GM19099 (cell line): ENCODE data around the gene BRD4.

ENCODE experiments used
- POLR2A ChIP-seq: IDR thresholded peaks from 3 replicates; pipeline ENCODE4 v1.6.1; 2011; ENCODE audit warnings: low read depth; ENCODE audit not compliant: insufficient read length; ENCODE audit errors: extremely low read depth

The BRD4 gene

DNA sequence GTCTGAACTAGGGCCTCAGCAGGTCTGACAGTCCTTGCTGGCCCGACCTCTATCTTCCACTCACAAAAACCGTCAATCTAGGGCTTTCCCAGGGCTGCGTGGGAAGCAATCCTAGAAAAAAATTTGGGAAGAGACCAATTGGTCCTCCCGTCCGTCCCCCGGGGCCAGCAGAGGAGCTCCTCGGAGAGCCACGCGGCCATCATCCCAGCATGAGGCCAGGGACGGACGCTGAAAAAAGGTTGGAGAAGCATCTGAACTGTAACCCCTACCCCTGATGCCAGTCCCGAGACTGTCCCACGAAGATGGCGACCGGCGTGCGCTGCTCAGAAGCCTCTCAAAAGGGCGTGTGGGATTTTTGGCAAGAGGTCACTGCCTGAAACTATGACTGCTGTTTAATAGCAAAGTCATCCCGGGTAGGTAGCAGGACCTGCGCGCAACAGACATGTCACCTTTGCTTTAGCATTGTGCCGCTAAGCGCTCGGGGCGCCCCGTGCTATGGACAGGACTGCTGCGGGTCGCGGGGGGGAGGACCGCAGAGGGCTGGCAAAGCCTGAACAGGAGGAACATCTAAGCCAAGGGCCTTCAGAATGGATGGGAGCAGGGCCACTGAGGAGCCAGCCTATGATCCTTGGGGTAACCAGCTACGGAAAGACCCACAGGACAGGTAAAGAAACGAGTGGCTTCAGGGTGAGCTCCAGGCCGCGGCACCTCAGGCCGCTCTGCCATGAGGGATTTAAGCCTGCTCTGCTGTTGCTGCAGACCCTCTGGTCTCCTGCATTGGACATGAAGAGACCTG lies 36.7 kb upstream of the BRD4 start:
- no peak for TF ChIP-seq POLR2A

DNA sequence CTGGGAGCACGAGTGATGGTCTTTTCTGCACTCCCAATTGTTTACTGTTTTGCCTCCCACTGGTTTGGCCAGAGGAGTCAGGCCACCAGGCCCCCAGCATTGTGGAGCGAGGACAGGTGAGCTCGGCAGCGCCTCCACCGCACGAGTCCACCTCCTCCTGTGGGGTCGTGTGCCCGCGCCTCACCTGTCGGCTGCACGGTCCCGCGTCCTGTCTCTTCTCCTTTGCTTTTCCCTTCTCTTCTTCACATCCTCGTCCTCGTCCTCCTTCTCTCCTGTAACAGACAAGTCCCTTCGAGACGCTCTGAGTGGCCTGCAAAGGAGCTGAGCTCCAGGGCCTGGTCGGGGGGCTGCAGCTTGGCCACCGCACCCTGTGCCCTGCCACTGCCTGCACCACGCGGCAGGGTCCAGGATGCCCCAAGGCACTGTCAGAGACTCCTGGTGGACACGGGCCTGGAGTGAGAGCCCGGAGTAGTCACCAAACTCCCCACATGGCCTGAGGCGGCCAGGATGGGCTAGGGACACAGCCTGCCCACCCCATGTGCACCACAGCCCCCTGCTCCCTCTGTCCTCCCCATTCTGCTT lies 35.8 kb upstream of the BRD4 start:
- no peak for TF ChIP-seq POLR2A

- no peak for TF ChIP-seq POLR2A
These were observed 35.1 kb upstream of the BRD4 start for GRCh38 chr19:15367439-15367838.

GRCh38 chr19:15365264-15365663 lies 32.9 kb upstream of the BRD4 start:
- TF ChIP-seq POLR2A = no peak

GRCh38 chr19:15358918-15359317 lies 26.6 kb upstream of the BRD4 start:
- TF ChIP-seq POLR2A = no peak

DNA sequence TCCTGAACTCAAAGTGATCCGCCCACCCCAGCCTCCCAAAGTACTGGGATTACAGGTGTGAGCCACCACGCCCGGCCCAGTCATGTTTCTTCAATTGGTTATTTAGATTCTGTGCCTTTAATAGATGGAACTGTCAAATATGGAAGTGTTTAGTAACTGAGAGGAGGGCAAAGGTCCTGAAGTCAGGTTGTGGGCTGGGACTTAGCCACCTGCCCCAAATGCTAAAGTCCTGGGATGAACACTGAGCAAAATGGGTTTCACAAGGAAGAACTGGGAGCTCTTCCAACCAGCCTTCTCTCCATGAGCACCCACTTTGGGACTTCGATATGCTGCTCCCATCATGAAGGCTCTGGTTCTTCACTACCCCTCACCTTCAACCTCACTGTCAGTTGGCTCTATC lies 25.6 kb upstream of the BRD4 start:
- TF ChIP-seq POLR2A = no peak

GRCh38 chr19:15354566-15355296 lies 22.4 kb upstream of the BRD4 start:
- TF ChIP-seq POLR2A = no peak

DNA sequence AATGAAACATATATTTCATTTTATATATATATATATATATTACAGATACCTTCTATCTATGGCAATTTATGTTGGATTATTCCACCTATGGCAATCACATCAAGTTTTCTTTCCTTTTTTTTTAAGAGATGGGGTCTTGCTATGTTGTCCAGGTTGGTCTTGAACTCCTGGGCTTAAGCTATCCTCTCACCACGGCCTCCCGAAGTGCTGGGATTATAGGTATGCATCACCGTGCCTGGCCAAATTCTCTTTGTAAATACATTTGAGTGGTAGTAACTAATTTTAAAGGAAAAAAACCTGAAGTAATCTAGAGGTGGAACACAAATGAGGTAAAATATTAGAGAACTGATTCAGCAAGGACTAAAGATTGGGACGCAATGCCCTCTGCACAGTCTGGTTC lies 21.6 kb upstream of the BRD4 start:
- no peak for TF ChIP-seq POLR2A

DNA sequence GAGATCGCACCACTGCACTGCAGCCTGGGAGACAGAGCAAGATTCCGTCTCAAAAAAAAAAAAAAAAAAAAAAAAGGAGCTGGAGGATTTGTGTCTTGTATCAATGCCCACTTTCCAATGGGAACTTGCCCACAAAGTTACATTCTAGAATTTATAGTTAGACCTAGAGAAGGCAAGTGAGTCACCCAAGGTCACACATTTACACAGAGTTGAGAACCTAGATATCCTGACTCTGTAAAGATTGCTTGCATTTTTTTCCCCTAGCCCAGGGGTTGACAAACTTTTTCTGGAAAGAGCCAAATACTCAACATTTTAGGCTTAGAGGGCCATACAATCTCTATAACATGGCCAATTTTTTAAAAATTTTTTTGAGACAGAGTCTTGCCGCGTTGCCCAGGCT lies 7.7 kb upstream of the BRD4 start:
- no peak for TF ChIP-seq POLR2A

- TF ChIP-seq POLR2A = no peak
These were observed 4.9 kb upstream of the BRD4 start for GRCh38 chr19:15337202-15337601.

DNA sequence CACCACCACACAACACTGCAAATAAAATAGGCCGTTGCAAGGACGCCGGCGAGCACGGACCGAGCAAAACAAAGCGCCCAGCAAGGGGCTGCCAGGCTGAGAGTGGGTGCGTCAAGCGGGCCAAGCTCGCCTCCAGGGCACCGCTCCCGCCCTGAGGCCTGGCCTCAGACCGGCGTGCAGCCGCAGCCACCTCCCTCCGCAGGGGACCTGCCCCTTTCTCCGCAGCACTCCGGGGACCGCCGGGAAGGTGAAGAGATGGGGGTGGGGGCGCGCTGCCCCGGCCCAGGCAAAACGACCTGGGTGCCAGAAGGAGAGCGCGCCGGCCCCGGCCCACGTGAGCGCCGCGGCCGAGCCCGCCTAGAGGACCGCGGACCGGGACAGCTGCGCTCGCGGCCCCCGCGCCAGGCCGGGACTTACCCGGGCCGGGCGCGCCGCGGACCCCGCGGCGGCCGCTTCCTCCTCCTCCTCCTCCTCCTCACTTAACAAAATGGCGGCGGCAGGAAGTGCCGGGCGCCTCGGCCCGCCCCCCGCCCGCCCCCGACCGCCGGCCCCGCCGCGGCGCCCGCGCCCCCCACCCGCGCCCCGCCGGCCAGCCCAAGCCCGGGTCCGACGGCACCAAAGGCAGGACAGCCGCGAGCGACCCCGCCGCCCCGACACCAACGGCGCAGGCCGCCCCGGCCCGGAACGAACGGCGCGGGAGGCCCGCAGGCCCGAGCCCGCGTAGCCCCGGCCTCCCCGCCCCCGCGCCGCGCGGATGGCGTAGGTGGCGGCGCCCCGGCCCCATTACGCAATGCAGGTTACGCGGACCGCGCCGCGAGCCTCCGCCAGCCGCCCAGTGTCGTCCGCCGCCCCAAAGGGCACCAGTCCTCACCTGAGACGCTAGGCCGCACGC lies 674 bp downstream of the BRD4 start:
- TF ChIP-seq POLR2A = no peak

DNA sequence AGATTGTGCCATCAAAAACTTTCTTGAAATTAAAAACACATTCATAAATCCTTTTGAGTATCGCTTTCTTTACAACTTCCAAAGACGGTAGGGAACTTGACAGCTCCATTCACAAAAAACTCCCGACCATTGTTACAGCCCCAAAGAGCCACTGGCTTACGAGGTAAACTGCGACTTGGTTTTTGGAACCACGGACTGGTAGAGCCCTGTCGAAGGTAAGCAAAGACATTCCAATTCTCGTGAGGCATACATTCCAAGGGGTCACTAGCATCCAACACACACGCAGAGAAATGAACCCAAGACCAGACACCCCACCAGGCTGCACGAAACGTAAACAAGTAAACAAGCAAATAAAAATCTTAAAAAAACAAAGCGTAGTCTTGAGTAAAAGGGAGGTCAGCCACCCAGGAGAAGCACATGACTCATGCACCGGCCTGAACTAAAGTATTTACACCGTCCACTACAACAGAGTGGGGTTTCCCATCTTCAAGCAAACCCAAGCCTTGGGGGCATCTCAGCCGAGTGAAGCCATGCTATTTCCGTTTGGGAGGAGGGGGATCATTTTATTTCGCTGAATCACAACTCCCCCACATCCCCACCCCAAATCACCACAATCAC lies 1.4 kb downstream of the BRD4 start:
- TF ChIP-seq POLR2A = no peak

- no peak for TF ChIP-seq POLR2A
These were observed 4.0 kb downstream of the BRD4 start for GRCh38 chr19:15328312-15328711.

DNA sequence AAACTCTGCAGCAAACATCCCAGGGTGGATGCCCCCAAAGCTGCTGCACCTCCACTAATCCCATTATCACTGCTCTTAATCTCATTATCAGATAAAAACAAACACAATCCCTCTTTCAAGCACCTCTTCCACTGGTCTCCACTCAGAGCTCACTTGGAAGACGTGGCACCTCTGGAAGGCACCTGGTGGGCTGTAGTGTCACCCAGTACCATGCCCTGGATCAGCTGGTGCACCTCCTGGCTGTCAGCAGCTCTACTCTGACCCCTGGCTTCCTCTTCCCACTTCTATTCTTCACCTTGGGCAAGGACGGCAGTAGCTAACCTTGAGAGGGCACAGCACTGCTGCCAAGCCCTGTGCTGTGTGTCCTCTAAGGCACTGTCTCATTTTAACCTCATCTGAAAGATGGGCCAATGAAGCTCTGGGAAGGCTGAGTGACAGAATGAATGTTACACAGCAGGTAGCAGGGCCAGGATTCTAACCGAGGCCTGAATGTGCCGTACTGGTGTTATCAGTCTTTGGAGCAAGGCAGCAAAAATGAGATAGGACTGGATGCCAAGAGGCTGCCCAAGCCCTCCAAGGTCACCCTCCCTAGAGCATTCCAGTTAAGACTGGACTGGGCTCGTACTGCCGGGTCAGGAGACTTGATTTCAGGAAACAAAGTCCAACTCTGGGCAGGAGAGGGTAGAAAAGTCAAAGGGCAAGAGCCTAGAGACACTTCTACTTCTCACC lies 7.4 kb downstream of the BRD4 start:
- no peak for TF ChIP-seq POLR2A
